Measurements from ENCODE around the gene TECPR2.
"Not testable (repeated sequence)": the region's sequence is repeated elsewhere in the genome, so short reads cannot be mapped to it uniquely, and the experiment has no call there.

TECPR2 gene

GRCh38 chr14:102528431-102529170 lies 165.9 kb downstream of the TECPR2 start:
- DNase-seq (ENCODE audit: low spot score): no peak

DNA sequence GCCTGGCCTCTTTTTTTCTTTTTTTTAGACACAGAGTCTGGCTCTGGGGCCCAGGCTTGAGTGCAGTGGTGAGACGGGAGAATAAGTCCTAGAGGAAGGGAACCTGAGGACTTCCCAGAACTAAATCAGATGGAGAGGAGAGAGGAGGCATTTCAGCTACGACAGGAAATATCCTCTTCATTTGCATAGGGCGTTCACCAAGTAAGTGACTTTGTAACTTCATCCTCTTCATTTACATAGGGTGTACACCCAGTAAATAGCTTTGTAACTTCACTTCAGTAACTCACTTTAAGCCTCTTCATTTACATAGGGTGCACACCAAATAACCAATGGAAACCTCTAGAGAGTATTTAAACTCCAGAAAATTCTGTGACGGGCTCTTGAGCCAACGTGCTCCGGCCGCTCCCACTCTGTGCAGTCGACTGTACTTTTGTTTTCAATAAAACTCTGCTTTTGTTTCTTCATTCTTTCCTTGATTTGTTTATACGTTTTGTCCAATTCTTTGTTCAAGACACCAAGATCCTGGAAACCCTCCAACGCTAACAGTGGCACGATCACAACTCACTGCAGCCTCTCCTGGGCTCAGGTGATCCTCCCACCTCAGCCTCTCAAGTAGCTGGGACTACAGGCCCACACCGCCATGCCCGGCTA lies 168.2 kb downstream of the TECPR2 start:
- DNase-seq (ENCODE audit: low spot score): no peak

GRCh38 chr14:102532204-102532658 lies 169.5 kb downstream of the TECPR2 start:
- no peak for DNase-seq (ENCODE audit: low spot score)

GRCh38 chr14:102537981-102538601 lies 175.3 kb downstream of the TECPR2 start:
- no peak for DNase-seq (ENCODE audit: low spot score)

DNA sequence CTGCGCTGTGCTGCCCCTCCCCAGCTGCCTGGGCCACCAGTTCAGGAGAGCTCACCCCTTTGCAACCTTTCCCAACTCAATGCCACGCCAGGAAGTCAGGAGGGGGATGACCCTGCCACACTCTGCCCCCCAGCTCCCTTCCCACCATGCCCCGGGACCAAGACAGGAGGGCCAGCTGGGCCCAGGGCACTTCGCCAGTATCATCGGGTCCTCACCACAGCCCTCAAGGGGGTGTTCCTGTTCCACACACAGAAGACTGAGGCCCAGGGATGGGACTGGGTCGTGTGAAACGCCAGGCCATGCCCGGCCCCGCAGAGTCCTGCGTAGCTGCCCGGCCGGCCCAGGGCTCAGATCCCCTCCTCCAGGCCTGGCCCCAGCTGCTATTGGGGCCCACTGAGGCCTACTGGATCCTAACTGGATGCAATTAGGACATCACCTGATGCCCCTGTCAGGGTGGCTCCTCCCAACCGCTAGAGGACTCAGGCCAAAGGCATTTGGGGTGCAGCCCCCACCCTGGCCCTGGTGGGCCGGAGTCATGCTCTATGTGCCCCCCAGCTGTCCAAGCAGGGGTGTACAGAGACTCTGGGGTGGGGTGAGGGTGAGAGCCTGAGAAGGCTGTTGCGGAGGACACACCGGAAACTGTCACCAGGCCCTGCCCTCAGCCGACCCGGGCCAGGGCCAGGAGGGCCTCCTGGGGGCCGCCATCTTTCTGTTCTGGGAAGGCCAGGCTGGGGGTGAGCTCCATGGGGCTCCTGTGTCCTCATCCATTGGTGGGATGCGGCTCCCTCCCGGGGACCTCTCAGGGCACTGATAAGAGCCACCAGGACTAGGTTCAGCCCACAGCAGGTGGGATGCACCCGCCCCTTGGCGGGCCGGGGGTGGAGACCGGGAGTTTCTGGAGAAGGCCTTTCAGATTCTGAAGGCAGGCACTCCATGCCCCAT lies 176.1 kb downstream of the TECPR2 start:
- DNase-seq (ENCODE audit: low spot score): no peak

DNA sequence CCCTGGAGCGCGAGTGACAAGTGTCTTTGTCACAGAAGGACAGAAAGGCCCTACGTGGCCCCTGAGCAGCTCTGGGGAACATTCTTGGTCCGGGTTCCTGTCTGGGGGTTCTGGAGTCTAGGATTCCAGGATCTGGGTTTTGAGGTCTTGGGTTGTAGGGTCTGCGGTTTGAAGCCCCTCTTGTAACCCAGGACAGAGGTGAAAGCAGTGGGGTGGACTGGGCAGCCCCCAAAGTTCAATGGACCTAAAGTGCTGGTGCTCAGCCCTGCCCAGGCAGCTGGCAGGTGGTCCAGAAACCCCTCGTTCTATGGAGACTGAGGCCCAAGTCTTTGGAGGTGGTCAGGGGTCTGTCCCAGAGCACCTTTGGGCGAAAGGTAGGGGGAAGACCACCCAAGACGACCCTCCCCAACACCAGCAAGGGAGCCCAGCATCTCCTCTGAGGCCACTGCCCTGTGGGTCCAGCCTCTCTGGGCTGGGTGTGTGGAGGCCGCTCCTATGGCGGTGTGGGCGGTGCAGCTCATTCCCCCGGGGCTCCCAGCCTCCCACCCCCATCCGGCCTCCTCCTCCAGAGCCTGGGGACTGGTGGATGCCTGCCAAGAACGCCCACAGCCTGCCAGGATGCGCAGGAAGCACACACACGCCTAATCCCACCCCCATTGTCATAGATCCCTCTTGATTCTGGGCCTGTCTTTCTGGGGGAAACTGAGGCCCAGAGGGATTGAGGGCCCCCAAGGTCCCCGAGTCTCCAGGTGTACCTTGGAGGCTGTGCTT lies 177.0 kb downstream of the TECPR2 start:
- DNase-seq (ENCODE audit: low spot score): no peak

DNA sequence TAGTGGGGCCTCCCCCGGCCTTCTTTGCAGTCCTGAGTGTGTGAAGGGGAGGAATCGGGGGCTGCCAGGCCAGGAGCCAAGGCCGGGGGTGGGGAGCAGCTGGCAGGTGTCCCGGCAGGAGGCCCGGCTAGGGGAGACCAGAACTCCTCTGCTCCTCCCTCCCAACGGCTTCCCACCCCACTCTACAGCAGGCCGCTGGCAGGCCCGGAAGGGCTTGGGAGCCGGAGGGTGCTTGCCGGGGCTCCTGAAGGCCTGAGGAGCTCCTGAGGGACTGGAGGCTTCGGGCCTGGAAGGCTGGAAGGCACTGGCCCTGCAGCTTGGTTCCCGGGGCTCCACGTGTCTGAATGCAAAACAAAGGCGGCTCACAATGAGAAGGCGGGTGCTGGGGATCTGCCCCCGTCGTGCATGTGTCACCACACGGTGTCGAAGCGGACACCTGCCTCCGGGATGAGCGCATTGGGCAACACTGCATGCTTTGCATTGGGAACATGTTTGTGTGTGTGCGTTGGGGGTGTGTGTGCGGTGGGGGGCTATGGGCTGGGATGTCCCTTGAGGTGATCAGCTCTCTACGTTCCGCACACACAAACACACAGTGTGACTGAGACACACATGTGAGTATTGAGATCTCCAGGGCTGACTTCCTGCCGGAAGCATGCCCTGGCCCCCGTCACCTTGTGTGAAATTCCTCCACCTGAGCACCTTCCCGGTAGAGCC lies 177.7 kb downstream of the TECPR2 start:
- no peak for DNase-seq (ENCODE audit: low spot score)

DNA sequence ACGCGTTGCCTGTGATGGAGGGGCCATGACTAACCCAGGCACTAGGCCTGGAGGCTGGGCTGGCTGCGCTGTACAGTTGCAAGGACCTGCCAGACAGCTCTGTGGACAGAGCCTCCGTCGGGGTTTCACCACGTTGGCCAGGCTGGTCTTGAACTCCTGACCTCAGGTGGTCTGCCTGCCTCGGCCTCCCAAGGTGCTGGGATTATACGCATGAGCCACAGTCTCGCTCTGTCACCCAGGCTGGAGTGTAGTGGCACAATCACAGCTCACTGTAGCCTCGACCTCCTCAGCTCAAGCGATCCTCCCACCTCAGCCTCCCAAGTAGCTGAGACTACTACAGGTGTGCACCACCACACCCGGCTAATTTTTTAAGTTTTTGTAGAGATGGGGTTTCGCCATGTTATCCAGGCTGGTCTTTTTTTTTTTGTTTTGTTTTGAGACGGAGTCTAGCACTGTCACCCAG lies 178.3 kb downstream of the TECPR2 start:
- not testable (repeated sequence) for DNase-seq (ENCODE audit: low spot score)

- no peak for DNase-seq (ENCODE audit: low spot score)
Measured at GRCh38 chr14:102541771-102542170, 179.0 kb downstream of the TECPR2 start.

DNA sequence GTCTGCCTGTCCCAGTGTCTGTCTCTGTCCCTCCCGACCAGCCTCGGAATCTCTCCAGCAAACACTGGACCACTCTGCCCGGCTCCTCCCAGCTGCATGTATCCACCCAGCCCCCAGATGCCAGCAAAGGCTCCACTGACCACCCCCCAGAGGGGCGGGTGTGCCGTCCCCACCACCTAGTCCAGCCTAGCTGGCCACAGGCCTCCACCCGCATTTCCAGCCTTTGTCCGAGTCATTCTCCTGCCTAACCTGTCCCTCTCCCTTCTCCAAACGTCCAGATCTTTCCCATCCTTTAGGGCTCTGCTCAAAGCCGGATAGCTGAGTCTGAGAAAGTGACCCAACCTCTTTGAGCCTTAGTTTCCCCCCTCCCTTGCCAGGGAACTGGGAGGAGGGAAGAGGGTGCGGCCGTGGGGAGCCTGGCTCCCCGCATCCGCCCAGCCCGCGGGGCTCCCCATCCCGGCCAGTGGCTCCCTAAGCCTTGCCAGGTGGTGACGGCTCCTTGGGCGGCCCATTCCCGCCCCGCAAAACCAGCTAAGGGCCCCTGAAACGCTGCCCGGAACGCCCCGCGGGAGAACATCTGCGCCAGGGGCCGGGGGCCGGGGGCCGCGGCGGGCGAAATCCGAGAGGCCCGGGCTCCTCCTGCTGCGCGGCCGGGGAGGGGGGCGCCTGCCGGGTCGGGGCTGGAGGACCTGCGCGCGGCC lies 181.5 kb downstream of the TECPR2 start:
- DNase-seq (ENCODE audit: low spot score): no peak

DNA sequence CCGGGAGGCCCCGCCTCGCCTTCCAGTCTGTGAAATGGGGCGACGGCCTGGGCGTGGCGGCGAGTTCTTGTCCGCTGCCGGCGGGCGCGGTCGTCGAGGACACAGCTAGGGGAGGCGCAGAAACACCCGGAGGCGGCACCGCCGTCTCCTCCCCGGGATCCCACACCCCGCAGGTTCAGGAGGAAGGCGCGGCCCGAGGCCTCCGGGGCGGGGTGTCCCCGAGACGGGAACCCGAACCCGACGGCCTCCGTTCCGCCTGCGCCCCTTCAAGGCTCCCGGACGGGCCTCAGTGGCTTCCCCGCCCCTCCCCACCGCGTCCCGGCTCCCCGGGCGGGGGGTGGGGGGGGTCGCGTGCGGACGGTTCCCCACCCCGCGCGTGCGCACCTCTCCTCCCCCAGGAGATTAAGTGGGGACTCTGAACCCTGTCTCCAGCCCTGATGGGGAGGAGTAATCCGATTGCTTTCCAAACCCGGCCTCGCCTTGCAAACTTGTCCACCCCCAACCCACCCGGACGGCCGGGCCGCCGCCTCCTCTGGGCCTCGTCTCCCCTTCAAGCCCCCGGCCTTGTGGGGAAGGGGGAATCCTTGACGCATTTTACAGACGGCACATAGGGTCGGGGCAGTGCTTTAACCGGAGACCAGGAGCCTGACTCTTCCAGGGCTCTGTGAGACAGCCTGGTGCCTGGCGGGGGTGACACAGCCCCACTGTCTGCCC lies 182.2 kb downstream of the TECPR2 start:
- DNase-seq (ENCODE audit: low spot score): no peak

GRCh38 chr14:102545461-102546265 lies 182.9 kb downstream of the TECPR2 start:
- DNase-seq (ENCODE audit: low spot score): peak; percentile 37

DNA sequence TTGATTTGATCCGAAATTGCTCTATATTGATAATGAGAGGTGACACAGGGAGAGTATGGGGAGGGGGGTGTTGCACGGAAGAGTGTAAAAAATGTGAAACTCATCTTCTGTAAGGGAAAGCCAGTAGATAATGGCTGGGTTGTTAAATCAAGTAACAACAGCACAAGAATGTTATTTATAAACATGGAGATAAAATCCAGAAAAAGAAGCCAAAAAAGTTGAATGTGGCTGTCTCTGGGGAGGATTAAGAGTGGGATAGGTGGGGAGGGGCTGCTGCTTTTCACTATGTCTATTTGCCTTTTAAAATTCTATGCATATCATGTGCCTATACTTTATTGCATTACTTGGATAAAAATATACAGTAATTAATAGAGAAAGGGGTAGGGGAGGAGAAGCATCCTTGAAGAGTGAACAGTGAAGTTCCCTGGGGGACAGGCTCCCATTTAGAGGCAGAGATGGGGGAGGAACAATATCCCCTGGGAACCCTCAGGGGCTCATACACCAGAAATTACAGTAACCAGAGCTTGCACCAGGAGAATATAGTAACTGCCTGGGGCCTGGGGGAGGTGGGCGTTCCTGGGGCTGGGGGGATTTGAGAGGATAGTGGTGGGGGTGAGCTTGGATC lies 186.0 kb downstream of the TECPR2 start:
- no peak for DNase-seq (ENCODE audit: low spot score)

- not testable (repeated sequence) for DNase-seq (ENCODE audit: low spot score)
Measured at GRCh38 chr14:102550927-102551401, 188.2 kb downstream of the TECPR2 start.
